Cardiac muscle cell (in vitro differentiated cells and primary cell): ENCODE data around the gene PIGH. TPM values are rescaled to one million over a fixed set of nuclear protein-coding genes. Genes with fewer than 3 reads are reported as not detected.

Experiments
- DNase-seq, 2 donors: peaks; one replicate each; pipeline versions ENCODE4 v3.0.0 to v3.0.0-alpha.2; 2010 to 2017; ENCODE audit warnings: low read depth in 1 of 2, low spot score in 1 of 2
- H3K27ac ChIP-seq: fragments of 200-600 bp; sonication (generic); 2 replicates; pipeline ENCODE4 v1.5.1; 2016
- H3K27me3 ChIP-seq: fragments of 200-600 bp; sonication (generic); 2 replicates; pipeline ENCODE4 v1.6.0; 2016; ENCODE audit warnings: control low read depth
- H3K36me3 ChIP-seq: fragments of 200-600 bp; sonication (generic); 2 replicates; pipeline ENCODE4 v1.5.1; 2016; ENCODE audit warnings: control low read depth
- H3K4me1 ChIP-seq: fragments of 200-600 bp; sonication (generic); 2 replicates; pipeline ENCODE4 v1.8.1; 2017; ENCODE audit warnings: low read depth, mild to moderate bottlenecking, mixed run types
- H3K4me3 ChIP-seq: fragments of 200-600 bp; sonication (generic); 2 replicates; pipeline ENCODE4 v1.5.1; 2016; ENCODE audit warnings: mild to moderate bottlenecking
- H3K9me3 ChIP-seq: fragments of 200-600 bp; sonication (generic); 2 replicates; pipeline ENCODE4 v1.5.1; 2017; ENCODE audit warnings: low read depth, mild to moderate bottlenecking, control low read depth
- CTCF ChIP-seq: IDR thresholded peaks from 2 replicates; pipeline ENCODE4 v1.5.1; 2012; ENCODE audit warnings: low read depth, mild to moderate bottlenecking, low read length
- polyA plus RNA-seq: library from polyadenylated mRNA; unstranded; fragments of >200 nt; fragmentation: Nextera tagmentation; extraction: Ambion mirVana; gene quantifications from 2 replicates; pipeline ENCODE4 v1.2.1, GENCODE V29; 2016
- total RNA-seq: library from RNA; depleted of rRNA; stranded (reverse); fragments of >200 nt; gene quantifications from 2 replicates; pipeline ENCODE4 v1.2.3, GENCODE V29; 2016

PIGH gene
- total and polyA plus RNA-seq, 2 experiments from 2014 or later, result 11.3 to 31.3 TPM

DNA sequence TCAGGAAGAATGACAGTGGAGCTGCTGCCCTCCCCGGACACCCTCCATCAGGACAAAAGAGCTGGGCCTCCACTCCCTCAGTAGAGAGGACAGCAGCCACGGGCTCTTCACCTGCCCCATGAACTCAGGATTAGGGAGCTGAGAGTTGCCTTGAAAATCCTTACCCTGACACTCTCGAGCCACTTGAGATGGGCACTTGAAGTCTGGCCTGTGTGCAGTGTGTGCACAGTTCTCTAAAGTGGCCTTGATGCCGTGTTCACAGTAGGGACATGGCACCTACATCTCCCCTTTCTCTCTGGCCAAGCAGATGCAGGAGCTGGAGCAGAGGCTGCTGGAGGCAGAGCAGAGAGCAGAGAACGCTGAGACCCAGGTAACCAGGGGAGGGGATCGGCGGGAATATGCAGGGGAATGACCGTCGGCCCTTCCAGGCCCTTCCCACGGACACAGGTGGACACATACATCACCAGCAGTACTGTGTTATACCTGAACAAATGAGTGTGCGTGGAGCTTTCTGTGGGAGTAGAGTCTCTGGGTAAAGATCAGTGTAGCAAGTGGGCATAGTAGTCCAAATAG, 44.5 kb downstream of the PIGH start:
- no peak for TF ChIP-seq CTCF
- peaks cover 8% of the 10 kb centered on the region for H3K36me3 ChIP-seq
- no peaks in the 10 kb centered on the region for H3K4me1 ChIP-seq
- H3K9me3 ChIP-seq, result no peaks in the 10 kb centered on the region
- no peak overlapping the region for H3K27ac ChIP-seq
- H3K27me3 ChIP-seq, result no peaks in the 10 kb centered on the region
- no peak overlapping the region for H3K4me3 ChIP-seq
- peak in 1 of 2 donors; percentile 49 for DNase-seq

- TF ChIP-seq CTCF, result no peak
- Histone ChIP-seq H3K9me3 (no peaks in the 10 kb centered on the region), H3K36me3 (peaks cover 4% of the 10 kb centered on the region), H3K27me3 (no peaks in the 10 kb centered on the region), H3K27ac (no peak overlapping the region), H3K4me1 (no peaks in the 10 kb centered on the region), H3K4me3 (no peak overlapping the region)
- DNase-seq, result no peak
Measured at GRCh38 chr14:67554341-67554740, 45.7 kb downstream of the PIGH start.

GRCh38 chr14:67553547-67553946, 46.5 kb downstream of the PIGH start:
- Histone ChIP-seq H3K27ac (no peak overlapping the region), H3K9me3 (no peaks in the 10 kb centered on the region), H3K27me3 (no peaks in the 10 kb centered on the region), H3K4me1 (no peaks in the 10 kb centered on the region), H3K4me3 (no peak overlapping the region), H3K36me3 (peaks cover 4% of the 10 kb centered on the region)
- DNase-seq, result no peak
- no peak for TF ChIP-seq CTCF

- Histone ChIP-seq H3K27ac (no peak overlapping the region), H3K4me3 (no peak overlapping the region), H3K9me3 (no peaks in the 10 kb centered on the region), H3K4me1 (no peaks in the 10 kb centered on the region), H3K36me3 (peaks cover 4% of the 10 kb centered on the region), H3K27me3 (no peaks in the 10 kb centered on the region)
- no peak for DNase-seq
- no peak for TF ChIP-seq CTCF
Measured at GRCh38 chr14:67551940-67552339, 48.1 kb downstream of the PIGH start.

DNA sequence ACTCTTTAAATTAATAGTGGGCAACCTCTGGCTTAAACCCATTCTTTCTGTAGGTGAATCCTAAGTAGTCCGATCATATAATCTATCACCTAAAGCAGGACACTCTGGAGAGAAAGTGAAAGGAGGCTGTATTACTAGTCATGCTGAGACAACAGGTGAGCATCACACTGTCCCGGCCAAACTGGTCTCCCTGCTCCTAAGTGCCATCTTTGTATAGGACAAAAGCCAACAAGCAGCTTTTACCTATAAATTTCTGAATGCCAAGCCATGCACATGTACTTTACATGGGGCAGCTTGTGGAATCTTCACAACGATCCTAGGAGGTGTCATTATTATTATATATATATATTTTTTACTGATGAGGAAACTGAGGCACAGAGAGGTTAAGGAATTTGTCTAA, 48.9 kb downstream of the PIGH start:
- Histone ChIP-seq H3K27me3 (no peaks in the 10 kb centered on the region), H3K4me1 (no peaks in the 10 kb centered on the region), H3K4me3 (no peak overlapping the region), H3K9me3 (no peaks in the 10 kb centered on the region), H3K27ac (no peak overlapping the region), H3K36me3 (peaks cover 7% of the 10 kb centered on the region)
- no peak for DNase-seq
- no peak for TF ChIP-seq CTCF

- H3K36me3 ChIP-seq, result peaks cover 17% of the 10 kb centered on the region
- no peak for DNase-seq
- H3K27me3 ChIP-seq, result no peaks in the 10 kb centered on the region
- no peak overlapping the region for H3K4me3 ChIP-seq
- H3K4me1 ChIP-seq, result no peaks in the 10 kb centered on the region
- no peak overlapping the region for H3K27ac ChIP-seq
- no peaks in the 10 kb centered on the region for H3K9me3 ChIP-seq
- TF ChIP-seq CTCF, result no peak
Measured at GRCh38 chr14:67549734-67550133, 50.3 kb downstream of the PIGH start.
